Lower lobe of right lung (tissue), 2 donors: Measurements from ENCODE around the gene GLTP. TPM values are rescaled to one million over a fixed set of nuclear protein-coding genes. Genes with fewer than 3 reads are reported as not detected.

Experiments
- ATAC-seq, 2 donors: fragments of 200-7000 bp; cut with Tn5 transposase; one replicate each; pipeline ENCODE4 v1.9.1; 2020 to 2022; ENCODE audit warnings: mild to moderate bottlenecking in 2 of 2, moderate library complexity in 2 of 2
- DNase-seq: peaks from one replicate; pipeline ENCODE4 v3.0.0-alpha.2; 2020
- H3K27ac ChIP-seq: fragments of 200-600 bp; one replicate; pipeline ENCODE4 v1.8.0; 2022
- H3K27me3 ChIP-seq: fragments of 200-600 bp; one replicate; pipeline ENCODE4 v1.8.0; 2022; ENCODE audit warnings: low read depth
- H3K36me3 ChIP-seq: fragments of 200-600 bp; one replicate; pipeline ENCODE4 v1.8.0; 2022; ENCODE audit warnings: mild to moderate bottlenecking
- H3K4me1 ChIP-seq: fragments of 200-600 bp; one replicate; pipeline ENCODE4 v1.8.0; 2022
- H3K4me3 ChIP-seq: fragments of 200-600 bp; one replicate; pipeline ENCODE4 v1.8.0; 2022; ENCODE audit warnings: mild to moderate bottlenecking
- H3K9me3 ChIP-seq: fragments of 200-600 bp; one replicate; pipeline ENCODE4 v1.8.0; 2022
- intact Hi-C: fragments of 100-400 bp; cut with DNase I; formaldehyde crosslinking; loops from one replicate; pipeline ENCODE4 v1.11.0; 2022
- total RNA-seq: library from RNA; stranded (reverse); fragmentation: NEBNext Ultra II Directional; extraction: Animal tissue kit (Norgen Biotek cat#: 25700); gene quantifications from one replicate; pipeline ENCODE4 v1.2.1, GENCODE V29; 2021
- TF ChIP-seq, protein P1 (sequence below): fragments of 200-600 bp; IDR thresholded peaks from one replicate; pipeline ENCODE4 v1.8.0; 2022; ENCODE audit warnings: antibody characterized with exemption, mild to moderate bottlenecking
- donor health status: DM: no; HTN: yes; CAD: no; lungs with severe emphysema.

Gene GLTP
- total RNA-seq, 1 donor from 2014 or later = 45.3 TPM

DNA sequence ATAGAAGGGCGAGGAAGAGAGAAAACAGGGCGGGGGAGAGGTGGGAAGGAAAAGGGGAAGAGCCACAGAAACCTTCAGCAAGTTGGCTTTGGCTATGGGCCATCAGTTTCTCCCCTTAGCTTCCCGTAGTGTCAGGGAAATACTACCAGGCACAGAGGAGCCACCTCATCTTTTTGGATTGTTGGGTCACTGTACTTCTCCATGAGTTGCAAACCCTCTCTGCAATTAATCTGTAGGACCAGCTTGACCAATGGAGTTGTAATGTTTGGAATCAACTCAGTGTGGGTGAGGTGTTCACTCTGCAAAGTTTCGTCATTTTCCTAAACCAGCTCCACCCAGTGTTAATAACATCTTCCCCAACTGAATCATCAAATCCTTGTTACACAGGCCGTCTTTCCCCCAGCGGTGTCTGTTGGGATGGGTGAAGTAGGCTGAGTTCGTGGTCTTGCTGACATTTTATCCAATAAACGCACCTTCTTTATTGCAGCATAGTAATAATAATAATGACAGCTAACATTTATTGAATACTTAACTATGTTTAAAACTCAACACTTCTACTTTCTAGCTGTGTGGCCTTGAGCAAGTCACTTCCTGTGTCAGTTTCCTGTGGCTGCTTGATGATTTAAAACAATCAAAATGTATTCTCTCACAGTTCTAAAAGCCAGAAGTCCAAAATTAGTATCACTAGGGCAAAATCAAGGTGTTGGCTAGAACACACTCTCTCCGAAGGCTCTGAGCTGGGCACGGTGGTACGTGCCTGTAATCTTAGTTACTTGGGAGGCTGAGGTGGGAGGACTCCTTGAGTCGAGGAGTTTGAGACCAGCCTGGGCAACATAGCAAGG lies 8.1 kb upstream of the GLTP start:
- H3K4me3 ChIP-seq = no peak overlapping the region
- ATAC-seq (peak; percentile 64 to 73), DNase-seq (no peak)
- no peaks in the 10 kb centered on the region for H3K9me3 ChIP-seq
- H3K27me3 ChIP-seq = no peaks in the 10 kb centered on the region
- TF ChIP-seq, protein P1, sequence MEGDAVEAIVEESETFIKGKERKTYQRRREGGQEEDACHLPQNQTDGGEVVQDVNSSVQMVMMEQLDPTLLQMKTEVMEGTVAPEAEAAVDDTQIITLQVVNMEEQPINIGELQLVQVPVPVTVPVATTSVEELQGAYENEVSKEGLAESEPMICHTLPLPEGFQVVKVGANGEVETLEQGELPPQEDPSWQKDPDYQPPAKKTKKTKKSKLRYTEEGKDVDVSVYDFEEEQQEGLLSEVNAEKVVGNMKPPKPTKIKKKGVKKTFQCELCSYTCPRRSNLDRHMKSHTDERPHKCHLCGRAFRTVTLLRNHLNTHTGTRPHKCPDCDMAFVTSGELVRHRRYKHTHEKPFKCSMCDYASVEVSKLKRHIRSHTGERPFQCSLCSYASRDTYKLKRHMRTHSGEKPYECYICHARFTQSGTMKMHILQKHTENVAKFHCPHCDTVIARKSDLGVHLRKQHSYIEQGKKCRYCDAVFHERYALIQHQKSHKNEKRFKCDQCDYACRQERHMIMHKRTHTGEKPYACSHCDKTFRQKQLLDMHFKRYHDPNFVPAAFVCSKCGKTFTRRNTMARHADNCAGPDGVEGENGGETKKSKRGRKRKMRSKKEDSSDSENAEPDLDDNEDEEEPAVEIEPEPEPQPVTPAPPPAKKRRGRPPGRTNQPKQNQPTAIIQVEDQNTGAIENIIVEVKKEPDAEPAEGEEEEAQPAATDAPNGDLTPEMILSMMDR = no peak
- peak overlapping the region; percentile 76 for H3K27ac ChIP-seq
- H3K36me3 ChIP-seq = no peaks in the 10 kb centered on the region
- H3K4me1 ChIP-seq = peaks cover 17% of the 10 kb centered on the region
- intact Hi-C loops = no loop called here

DNA sequence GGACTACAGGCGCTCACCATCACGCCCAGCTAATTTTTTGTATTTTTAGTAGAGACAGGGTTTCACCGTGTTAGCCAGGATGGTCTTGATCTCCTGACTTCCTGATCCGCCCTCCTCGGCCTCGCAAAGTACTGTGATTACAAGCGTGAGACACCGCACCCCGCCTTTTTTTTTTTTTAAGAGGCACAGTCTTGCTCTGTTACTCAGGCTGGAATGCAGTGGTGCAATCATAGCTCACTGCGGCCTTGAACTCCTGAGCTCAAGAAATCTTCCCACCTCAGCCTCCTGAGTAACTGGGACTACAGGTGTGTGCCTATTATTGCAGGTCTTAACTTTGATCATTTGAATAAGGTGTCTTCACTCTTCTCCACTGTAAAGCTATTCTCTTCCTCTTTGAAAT lies 5.3 kb upstream of the GLTP start:
- DNase-seq (no peak), ATAC-seq (no peak)
- Histone ChIP-seq H3K4me3 (no peak overlapping the region), H3K36me3 (no peaks in the 10 kb centered on the region), H3K9me3 (no peaks in the 10 kb centered on the region), H3K4me1 (peaks cover 22% of the 10 kb centered on the region), H3K27ac (no peak overlapping the region), H3K27me3 (no peaks in the 10 kb centered on the region)
- intact Hi-C loops = no loop called here
- TF ChIP-seq, protein P1 = no peak

DNA sequence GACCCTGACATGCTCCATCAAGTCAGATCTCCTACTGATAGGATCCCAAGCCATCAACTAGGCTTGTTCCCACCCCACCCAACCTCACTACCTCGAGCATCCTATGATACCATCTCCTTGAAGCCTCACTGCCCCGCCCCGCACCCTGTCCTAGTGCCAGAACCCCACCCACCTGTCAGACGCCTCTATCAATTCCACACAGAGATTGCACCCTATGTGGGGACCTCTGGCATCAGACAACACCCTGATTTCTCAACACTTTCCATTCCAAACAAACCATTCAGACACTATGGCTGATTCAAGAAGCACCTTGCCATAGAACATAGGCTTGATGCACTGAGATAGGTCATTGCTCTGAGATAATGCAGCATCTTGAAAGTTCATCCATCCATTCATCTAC lies 3.1 kb upstream of the GLTP start:
- no peaks in the 10 kb centered on the region for H3K9me3 ChIP-seq
- intact Hi-C loops = no loop called here
- H3K4me1 ChIP-seq = peaks cover 26% of the 10 kb centered on the region
- ATAC-seq (no peak), DNase-seq (no peak)
- H3K36me3 ChIP-seq = no peaks in the 10 kb centered on the region
- no peaks in the 10 kb centered on the region for H3K27me3 ChIP-seq
- TF ChIP-seq, protein P1 = no peak
- no peak overlapping the region for H3K27ac ChIP-seq
- no peak overlapping the region for H3K4me3 ChIP-seq

DNA sequence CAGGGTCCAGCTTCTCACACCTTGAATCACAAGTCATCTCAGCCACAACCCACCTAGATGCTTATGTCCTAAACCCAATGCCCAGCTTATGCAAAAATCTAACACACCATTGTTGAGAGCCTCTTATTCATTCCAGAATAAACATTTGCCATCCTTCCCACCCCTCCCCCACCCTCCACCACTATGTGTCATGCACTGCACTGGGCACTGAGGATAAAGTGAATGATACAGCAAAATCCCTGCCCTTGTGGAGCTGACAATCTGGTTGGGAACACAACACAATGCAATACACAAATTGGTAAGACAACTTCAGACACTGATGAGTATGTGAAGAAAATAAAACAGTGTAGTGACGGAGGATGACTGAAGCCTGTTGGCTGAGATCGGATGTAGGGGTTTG lies 1.4 kb upstream of the GLTP start:
- ATAC-seq (no peak), DNase-seq (no peak)
- no peaks in the 10 kb centered on the region for H3K9me3 ChIP-seq
- H3K27me3 ChIP-seq = no peaks in the 10 kb centered on the region
- intact Hi-C loops = no loop called here
- TF ChIP-seq, protein P1 = no peak
- no peak overlapping the region for H3K4me3 ChIP-seq
- peaks cover 32% of the 10 kb centered on the region for H3K4me1 ChIP-seq
- no peak overlapping the region for H3K27ac ChIP-seq
- no peaks in the 10 kb centered on the region for H3K36me3 ChIP-seq

DNA sequence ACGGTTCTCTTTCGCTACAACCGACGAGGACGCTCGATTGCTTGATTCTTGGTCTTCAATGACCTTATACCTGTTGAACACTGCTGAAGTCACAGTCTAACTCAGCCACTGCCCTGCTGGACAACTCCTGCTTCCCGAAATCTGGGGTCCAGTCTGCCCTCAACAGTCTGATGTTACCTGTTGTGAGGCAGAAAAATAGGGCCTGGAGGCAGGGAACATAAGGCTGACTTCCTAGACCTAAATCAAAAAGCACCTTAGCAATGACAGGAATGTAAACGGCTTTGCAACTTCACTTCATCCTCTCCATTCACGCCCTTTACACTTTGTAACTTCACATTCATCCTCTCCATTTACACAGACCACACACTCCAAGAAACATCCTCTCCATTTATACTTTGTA lies 597 bp upstream of the GLTP start:
- Histone ChIP-seq H3K4me3 (peak overlapping the region; percentile 78), H3K27ac (peak overlapping the region; percentile 89), H3K4me1 (peaks cover 39% of the 10 kb centered on the region), H3K36me3 (no peaks in the 10 kb centered on the region), H3K27me3 (no peaks in the 10 kb centered on the region), H3K9me3 (no peaks in the 10 kb centered on the region)
- intact Hi-C loops = no loop called here
- ATAC-seq (peak; percentile 1 to 3), DNase-seq (no peak)
- TF ChIP-seq, protein P1 = no peak
